Measurements from ENCODE around the gene C2CD4D.

C2CD4D gene

GRCh38 chr1:151858030-151858746, 18.6 kb upstream of the C2CD4D start:
- DNase-seq: no peak

- peak; percentile 58 for DNase-seq
Measured at GRCh38 chr1:151855933-151856332, 16.3 kb upstream of the C2CD4D start.

DNA sequence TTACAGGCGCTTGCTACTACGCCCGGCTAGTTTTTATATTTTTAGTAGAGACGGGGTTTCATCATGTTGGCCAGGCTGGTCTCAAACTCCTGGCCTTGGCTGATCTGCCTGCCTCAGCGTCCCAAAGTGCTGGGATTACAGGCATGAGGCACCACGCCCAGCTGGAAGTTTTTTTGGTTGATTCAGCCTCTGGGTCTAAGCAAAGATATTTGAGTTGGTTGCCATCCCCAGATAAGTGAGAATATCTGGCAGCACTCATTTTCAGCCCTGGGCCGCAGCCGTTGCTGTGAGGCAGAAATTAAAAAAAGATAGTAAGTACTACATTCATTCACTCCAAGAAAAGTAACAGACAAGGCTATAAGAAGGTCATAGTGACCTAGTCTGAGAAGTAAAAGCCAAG, 15.9 kb upstream of the C2CD4D start:
- DNase-seq: peak; percentile 75

GRCh38 chr1:151854658-151855057, 15.0 kb upstream of the C2CD4D start:
- no peak for DNase-seq

DNA sequence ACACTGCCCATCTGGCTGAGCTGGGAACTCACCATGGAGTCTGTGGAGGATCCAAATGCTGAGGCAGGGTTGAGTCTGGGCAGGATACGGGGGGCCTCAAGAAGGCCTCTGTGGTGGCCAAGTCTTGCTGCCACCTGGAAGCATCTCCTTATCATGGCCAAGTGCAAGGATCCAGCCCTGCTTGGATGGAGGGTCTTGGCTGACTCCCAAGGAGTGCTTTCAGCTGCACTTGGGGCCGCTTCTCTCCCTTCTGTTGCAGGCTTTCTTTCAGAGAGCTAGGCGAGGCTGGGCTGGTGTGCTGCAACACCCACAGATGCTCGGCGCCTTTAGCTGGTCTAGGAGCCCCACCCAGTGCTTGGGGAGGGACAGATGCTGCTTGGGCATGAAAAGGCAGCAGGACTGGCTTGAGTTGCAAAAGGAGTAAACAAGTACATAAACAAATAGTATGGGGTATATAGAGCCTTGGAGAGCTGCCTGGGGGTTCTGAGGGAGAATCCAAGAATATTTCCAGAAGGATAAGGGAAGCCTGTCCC, 13.9 kb upstream of the C2CD4D start, which contains the start of gene THEM5:
TSS of gene THEM5 (minus strand) at position 302 of the 533 bp plus-strand sequence. CDS start at position 155, 147 bp downstream.
- peak; percentile 69 for DNase-seq

GRCh38 chr1:151852733-151853132, 13.1 kb upstream of the C2CD4D start:
- DNase-seq: no peak

- no peak for DNase-seq
Measured at GRCh38 chr1:151851886-151852285, 12.3 kb upstream of the C2CD4D start.

DNA sequence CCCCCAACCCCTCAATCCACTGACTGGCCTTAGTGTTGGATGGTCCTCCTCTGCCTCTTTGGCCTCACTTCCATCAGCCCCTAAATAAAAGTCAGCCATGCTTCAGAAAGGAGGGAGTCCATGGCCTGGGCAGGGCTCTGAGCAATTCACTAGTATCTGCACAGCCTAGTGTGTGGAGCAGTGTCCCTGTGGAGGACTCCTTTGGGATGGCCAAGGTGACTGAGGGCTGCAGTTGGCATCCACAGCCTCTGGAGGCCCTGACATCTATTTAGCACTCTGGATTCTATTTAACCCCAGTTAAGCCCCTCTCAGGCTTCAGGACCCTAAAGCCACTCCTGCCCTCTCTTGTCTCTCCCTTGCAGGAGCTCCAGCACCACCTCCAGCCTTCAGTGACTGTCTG, 10.3 kb upstream of the C2CD4D start:
- no peak for DNase-seq

DNA sequence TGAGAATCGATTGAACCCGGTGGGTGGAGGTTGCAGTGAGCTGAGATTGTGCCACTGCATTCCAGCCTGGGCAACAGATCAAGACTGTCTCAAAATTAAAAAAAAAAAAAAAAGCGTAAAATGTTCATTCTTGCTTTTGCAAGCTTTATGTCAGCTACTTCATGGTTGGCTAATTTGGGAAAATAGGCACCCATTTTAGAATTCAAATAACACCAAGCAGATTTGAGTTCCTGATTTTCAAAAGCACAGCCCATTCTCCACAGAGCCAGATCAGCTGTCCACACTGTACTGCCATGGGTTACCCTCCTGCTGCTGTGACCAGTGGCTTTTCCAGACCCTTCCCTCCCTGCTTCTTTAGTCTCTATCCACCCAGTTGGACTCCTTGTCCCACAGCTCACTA, 9.5 kb upstream of the C2CD4D start:
- DNase-seq: no peak

DNA sequence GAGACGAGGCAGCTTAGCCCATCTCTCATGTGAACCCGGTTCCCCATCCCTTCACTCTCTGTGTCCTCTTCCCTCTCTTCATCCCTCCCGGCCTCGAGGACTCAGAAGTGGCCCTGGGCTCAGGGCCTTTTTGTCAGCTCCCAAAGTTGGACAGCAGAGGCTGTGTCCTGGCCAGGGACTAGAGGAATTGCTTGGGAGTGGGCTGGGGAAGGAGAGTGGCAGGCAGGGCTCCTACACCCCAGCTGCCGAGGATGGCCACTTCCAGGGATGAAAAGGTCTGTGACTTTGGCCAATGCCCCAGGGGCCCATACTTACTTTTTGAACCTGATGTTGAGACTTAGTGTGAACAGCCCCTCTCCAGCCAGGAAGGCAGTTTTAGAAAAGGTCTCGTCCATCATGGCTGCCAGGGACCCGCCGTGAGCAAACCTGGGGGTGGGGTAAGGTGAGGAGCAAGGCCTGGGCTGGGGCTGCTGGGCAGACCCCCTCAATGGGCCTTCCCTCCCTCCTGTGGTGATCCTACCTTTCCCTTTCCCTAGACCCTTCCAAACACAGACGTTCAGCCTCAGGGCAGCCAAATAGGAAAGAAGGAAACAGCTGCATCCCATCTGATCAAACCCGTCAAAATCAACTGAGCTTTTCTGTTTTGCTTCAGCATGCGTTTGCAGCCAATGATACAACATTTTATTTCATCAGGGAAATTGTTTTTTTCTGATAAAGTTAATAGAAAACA, 8.4 kb upstream of the C2CD4D start:
- DNase-seq: no peak

DNA sequence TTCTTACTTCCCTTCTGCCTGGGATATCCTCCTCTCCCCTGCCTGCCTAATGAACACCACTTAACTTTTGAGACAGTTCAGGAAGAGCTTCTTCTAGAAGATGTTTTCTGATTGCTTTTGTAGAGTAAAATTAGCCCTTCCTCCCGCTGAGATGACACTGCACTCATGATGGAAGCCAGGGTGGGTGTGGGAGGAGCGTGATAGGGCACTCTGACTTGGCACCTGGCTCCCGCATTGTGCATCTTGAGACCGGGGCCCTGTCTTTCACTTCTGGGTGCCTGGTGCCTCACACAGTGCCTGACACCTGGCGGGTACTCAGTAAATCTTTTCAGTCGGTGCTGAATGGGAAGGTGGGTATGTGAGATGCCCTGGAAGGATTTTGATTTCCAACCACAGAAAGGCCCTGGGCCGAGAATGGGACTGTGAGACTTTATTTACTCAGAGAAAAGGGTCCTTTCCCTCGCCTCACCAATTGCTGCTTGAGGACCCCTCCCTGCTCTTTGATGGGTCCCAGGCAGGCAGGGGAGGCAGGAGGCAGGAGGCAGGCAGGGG, 7.1 kb upstream of the C2CD4D start:
- DNase-seq: no peak

DNA sequence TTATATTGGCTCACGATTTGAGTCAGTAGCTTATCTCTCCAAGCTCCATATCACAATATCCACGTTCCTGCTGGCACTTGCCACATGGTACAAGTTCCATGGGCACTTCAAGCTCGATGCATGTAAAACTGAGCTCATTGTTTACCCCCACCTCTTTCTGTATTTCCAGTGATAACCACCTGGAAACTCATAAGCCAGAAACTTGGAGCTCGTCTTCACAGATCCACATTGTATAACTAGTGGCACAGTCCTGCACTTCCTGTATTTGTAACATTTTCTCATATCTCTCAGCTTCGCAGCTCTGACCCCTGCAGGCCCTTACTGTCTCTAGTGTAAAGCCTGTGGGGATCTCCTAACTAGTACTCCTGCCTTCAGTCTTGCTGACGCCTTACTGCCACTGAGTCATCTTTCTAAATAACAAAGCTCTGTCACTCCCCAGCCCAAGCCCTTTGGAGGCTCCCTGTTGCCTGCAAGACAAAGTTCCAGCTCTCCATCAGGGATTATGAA, 6.5 kb upstream of the C2CD4D start:
- peak; percentile 54 for DNase-seq

DNA sequence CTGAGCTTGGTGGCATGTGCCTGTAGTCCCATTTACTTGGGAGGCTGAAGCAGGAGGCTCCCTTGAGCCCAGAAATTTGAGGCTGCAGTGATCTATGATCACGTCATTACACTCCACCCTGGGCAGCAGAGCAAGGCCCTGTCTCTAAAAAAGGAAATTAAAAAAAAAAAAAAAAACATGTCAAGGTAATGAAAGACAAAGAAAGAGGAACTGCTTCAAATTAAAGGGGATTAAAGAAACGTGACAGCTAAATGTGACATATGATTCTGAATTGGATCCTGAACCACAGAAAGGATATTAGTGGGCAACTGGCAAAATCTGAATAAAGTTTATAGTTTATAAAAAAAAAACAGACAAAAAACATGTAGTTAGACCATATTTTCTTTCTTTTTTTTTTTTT, 3.8 kb upstream of the C2CD4D start:
- DNase-seq: no peak

DNA sequence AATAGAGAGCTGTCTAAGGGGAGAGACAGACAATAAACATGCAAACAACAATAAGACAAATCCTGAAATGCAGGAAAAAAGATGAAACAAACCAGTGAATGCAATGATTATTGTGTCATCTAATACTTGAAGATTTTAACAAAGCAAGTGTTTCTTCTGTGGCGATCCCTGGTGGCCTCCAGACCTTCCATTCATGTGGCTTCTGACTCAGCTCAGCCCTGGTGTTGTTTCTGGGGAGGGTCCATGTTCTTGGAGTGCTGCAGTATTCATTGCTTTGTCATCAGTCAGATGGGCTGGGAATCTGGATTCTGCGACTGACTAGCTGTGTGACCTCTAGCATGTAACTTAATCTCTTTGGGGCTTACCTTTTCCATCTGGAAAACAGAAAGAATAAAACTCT, 1.5 kb upstream of the C2CD4D start:
- DNase-seq: no peak

GRCh38 chr1:151840421-151840820, 801 bp upstream of the C2CD4D start:
- no peak for DNase-seq

DNA sequence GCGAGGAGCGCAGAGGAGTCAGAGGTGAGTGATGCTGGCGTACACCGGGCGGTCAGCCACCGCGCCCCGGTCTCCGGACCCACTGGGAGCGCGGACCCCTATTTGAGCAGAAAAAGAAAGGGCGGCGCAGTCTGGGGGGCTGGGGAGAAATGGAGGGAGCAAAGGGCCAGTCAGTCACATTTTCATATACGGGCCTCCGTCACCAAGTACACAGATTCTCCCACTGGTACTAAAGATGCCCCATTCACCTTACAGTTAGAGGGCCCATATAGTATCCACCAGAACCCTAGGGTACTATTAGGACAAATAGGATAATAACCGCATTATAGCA, 573 bp downstream of the C2CD4D start:
- DNase-seq: no peak

DNA sequence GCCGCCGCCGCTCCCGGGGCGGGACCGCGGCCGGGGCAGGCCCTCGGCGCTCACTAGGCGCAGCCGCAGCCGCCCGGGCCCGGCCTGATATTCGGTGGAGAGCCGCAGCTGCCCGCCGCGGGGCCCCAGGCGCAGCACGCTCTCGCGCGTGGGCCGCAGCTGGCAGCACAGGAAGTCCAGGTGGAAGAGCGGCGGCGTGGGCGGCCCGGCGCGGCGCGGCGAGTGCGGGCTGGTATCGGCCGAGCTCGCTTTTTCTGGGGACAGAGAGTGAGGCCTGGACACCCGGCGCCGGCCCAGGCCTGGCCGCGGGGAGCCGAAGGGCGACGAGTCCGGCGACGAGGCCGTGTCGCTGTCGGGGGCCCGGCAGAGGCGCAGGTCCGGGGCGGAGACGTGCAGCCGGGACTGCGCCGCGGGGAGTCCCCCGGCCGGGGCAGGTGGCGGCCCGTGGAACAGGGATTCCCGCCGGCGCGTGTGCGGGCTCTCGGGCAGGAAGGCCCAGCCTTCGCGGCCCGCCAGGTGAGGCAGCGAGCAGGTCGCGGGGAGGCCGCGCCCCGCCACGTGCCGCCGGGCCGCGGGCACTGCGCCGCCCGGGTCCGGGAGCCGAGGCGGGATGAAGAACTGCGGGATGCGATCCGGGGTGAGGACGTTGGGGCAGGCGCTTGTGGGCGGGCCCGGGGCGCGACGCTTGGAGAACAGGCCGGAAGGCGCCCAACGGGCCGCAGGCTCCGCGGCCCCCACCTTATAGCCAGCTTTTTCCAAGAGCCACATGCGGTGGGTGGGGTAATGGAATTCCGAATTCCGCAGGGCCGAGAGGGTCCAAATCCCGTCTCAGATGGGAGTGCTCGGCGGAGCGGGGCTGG, 1.2 kb downstream of the C2CD4D start:
- peak; percentile 27 for DNase-seq

- no peak for DNase-seq
Measured at GRCh38 chr1:151837884-151838221, 1.8 kb downstream of the C2CD4D start.

GRCh38 chr1:151837197-151837596, 2.4 kb downstream of the C2CD4D start:
- DNase-seq: no peak

- DNase-seq: no peak
Measured at GRCh38 chr1:151835596-151835995, 4.0 kb downstream of the C2CD4D start.

GRCh38 chr1:151834239-151834638, 5.4 kb downstream of the C2CD4D start:
- no peak for DNase-seq

- no peak for DNase-seq
Measured at GRCh38 chr1:151833172-151833900, 6.3 kb downstream of the C2CD4D start.
